Neural cell (in vitro differentiated cells): ENCODE results near the gene PRDX5. TPM values are rescaled to one million over a fixed set of nuclear protein-coding genes. Genes with fewer than 3 reads are reported as not detected.

ENCODE experiments used
- H2AFZ ChIP-seq: fragments of 200-600, 300-800 bp; sonication (generic), shearing (Covaris generic); 2 replicates; pipeline ENCODE4 v1.6.0; 2014; ENCODE audit warnings: low read depth, mild to moderate bottlenecking, antibody characterized with exemption, low read length, moderate library complexity
- H3F3A ChIP-seq: fragments of 200-600 bp; shearing (Covaris generic); 2 replicates; pipeline ENCODE4 v1.6.1; 2016; ENCODE audit warnings: mild to moderate bottlenecking, moderate library complexity, mixed read lengths, antibody characterized with exemption, low read length; ENCODE audit not compliant: insufficient read depth, poor library complexity, severe bottlenecking
- H3K27ac ChIP-seq: fragments of 200-600, 300-800 bp; sonication (generic), shearing (Covaris generic); 2 replicates; pipeline ENCODE4 v1.5.1; 2014; ENCODE audit warnings: mild to moderate bottlenecking, low read length, moderate library complexity
- H3K27me3 ChIP-seq: fragments of 300-800, 200-600 bp; sonication (generic), shearing (Covaris generic); 2 replicates; pipeline ENCODE4 v1.6.0; 2014; ENCODE audit warnings: mild to moderate bottlenecking, low read depth, low read length, moderate library complexity; ENCODE audit not compliant: insufficient read depth
- H3K36me3 ChIP-seq: fragments of 300-800, 200-600 bp; sonication (generic), shearing (Covaris generic); 2 replicates; pipeline ENCODE4 v1.5.1; 2014; ENCODE audit warnings: mild to moderate bottlenecking, antibody characterized with exemption, low read length, moderate library complexity; ENCODE audit not compliant: insufficient read depth
- H3K4me2 ChIP-seq: fragments of 300-800, 200-600 bp; sonication (generic), shearing (Covaris generic); 2 replicates; pipeline ENCODE4 v1.6.0; 2014; ENCODE audit warnings: mild to moderate bottlenecking, low read length
- H3K4me3 ChIP-seq: fragments of 300-800, 200-600 bp; sonication (generic), shearing (Covaris generic); 2 replicates; pipeline ENCODE4 v1.5.1; 2014; ENCODE audit warnings: mild to moderate bottlenecking, low read length, moderate library complexity
- H3K79me2 ChIP-seq: fragments of 200-600 bp; shearing (Covaris generic); replicated peaks from 2 replicates; pipeline ENCODE4 v1.6.0; 2014; ENCODE audit warnings: mild to moderate bottlenecking, low read length, moderate library complexity; ENCODE audit not compliant: insufficient read depth
- H3K9ac ChIP-seq: fragments of 300-800, 200-600 bp; sonication (generic), shearing (Covaris generic); 2 replicates; pipeline ENCODE4 v1.6.1; 2016; ENCODE audit warnings: mild to moderate bottlenecking, low read length, mixed read lengths
- H3K9me2 ChIP-seq: fragments of 200-600 bp; shearing (Covaris generic); 2 replicates; pipeline ENCODE4 v1.6.1; 2016; ENCODE audit warnings: mild to moderate bottlenecking, low read length, mixed read lengths; ENCODE audit not compliant: insufficient read depth
- H3K9me3 ChIP-seq: fragments of 200-600, 300-800 bp; sonication (generic), shearing (Covaris generic); 2 replicates; pipeline ENCODE4 v1.6.1; 2016; ENCODE audit warnings: mild to moderate bottlenecking, mixed run types, low read length, moderate library complexity, mixed read lengths
- H4K20me1 ChIP-seq: fragments of 200-600 bp; shearing (Covaris generic); 2 replicates; pipeline ENCODE4 v1.6.1; 2016; ENCODE audit warnings: mild to moderate bottlenecking, mixed run types; ENCODE audit not compliant: insufficient read depth
- CTCF ChIP-seq: fragments of 450-650 bp; IDR thresholded peaks from 2 replicates; pipeline ENCODE4 v1.5.1; 2014; ENCODE audit warnings: antibody characterized with exemption, mild to moderate bottlenecking, moderate library complexity; ENCODE audit not compliant: poor library complexity, severe bottlenecking
- EZH2 ChIP-seq: fragments of 200-600, 300-800 bp; shearing (Covaris generic), sonication (generic); IDR thresholded peaks from 2 replicates; pipeline ENCODE4 v1.6.1; 2014; ENCODE audit warnings: antibody characterized with exemption, low read length, borderline replicate concordance, mild to moderate bottlenecking; ENCODE audit not compliant: insufficient read depth, poor library complexity, severe bottlenecking
- MXI1 ChIP-seq: fragments of 450-650 bp; conservative IDR thresholded peaks from 2 replicates; pipeline ENCODE4 v1.6.1; 2014; ENCODE audit warnings: antibody characterized with exemption, mild to moderate bottlenecking; ENCODE audit not compliant: poor library complexity, severe bottlenecking
- POLR2AphosphoS5 ChIP-seq: IDR thresholded peaks from 2 replicates; pipeline ENCODE4 v1.6.1; 2012
- RAD21 ChIP-seq: fragments of 450-650 bp; conservative IDR thresholded peaks from 2 replicates; pipeline ENCODE4 v1.6.1; 2014; ENCODE audit warnings: antibody characterized with exemption, mild to moderate bottlenecking, moderate library complexity
- SMC3 ChIP-seq: fragments of 450-650 bp; conservative IDR thresholded peaks from 2 replicates; pipeline ENCODE4 v1.6.1; 2014; ENCODE audit warnings: antibody characterized with exemption, mild to moderate bottlenecking, moderate library complexity; ENCODE audit not compliant: poor library complexity
- TAF1 ChIP-seq: IDR thresholded peaks from 2 replicates; pipeline ENCODE4 v1.6.1; 2012; ENCODE audit warnings: low read depth
- polyA plus RNA-seq: library from polyadenylated mRNA; depleted of rRNA; stranded (reverse); fragments of >200 nt; gene quantifications from 2 replicates; pipeline ENCODE4 v1.2.3, GENCODE V29; 2014

PRDX5 gene
- polyA plus RNA-seq, 1 donor from 2014 or later, result 452 TPM

GRCh38 chr11:64284962-64285884 is 32.7 kb upstream of the PRDX5 start, which contains the start of gene GPR137:
Gene GPR137, plus strand, starts transcription at chr11:64285848. Its CDS starts 677 bp downstream, at chr11:64286525.
- Histone ChIP-seq H3F3A (no peaks in the 10 kb centered on the region), H3K79me2 (peaks cover 11% of the 10 kb centered on the region), H3K4me3 (peak within 1 kb of the TSS; percentile 90), H3K9me3 (no peaks in the 10 kb centered on the region), H3K27ac (peak within 1 kb of the TSS; percentile 92), H3K36me3 (no peaks in the 10 kb centered on the region), H4K20me1 (no peaks in the 10 kb centered on the region), H3K9ac (peak within 1 kb of the TSS; percentile 93), H2AFZ (peak within 1 kb of the TSS; percentile 65), H3K27me3 (peaks cover 10% of the 10 kb centered on the region), H3K4me2 (peak within 1 kb of the TSS; percentile 81), H3K9me2 (no peaks in the 10 kb centered on the region)
- TF ChIP-seq MXI1 (peak; percentile 25), EZH2 (no peak), SMC3 (peak; percentile 27), CTCF (no peak), RAD21 (no peak), POLR2AphosphoS5 (peak; percentile 48)

- Histone ChIP-seq H3K27ac (peak overlapping the region; percentile 56), H3K4me2 (peak overlapping the region; percentile 81), H3K4me3 (peak overlapping the region; percentile 90), H2AFZ (peak overlapping the region; percentile 4), H3K9me3 (no peaks in the 10 kb centered on the region), H3K79me2 (peaks cover 11% of the 10 kb centered on the region), H3F3A (no peaks in the 10 kb centered on the region), H3K36me3 (no peaks in the 10 kb centered on the region), H3K9me2 (no peaks in the 10 kb centered on the region), H3K9ac (peak overlapping the region; percentile 93), H3K27me3 (peaks cover 19% of the 10 kb centered on the region), H4K20me1 (no peaks in the 10 kb centered on the region)
- TF ChIP-seq TAF1, result no peak
- no peak for TF ChIP-seq POLR2AphosphoS5
- TF ChIP-seq CTCF, result peak; percentile 20
- TF ChIP-seq SMC3, result no peak
- no peak for TF ChIP-seq EZH2
These were observed 31.8 kb upstream of the PRDX5 start for GRCh38 chr11:64285885-64286800.
